SKM-1 (cell line): Measurements from ENCODE around the gene RAB6B.

Experiments
- DNase-seq: peaks from one replicate; lab custom pipeline; 2025; ENCODE audit not compliant: unreplicated experiment; lab: John Stamatoyannopoulos, UW

Gene RAB6B

DNA sequence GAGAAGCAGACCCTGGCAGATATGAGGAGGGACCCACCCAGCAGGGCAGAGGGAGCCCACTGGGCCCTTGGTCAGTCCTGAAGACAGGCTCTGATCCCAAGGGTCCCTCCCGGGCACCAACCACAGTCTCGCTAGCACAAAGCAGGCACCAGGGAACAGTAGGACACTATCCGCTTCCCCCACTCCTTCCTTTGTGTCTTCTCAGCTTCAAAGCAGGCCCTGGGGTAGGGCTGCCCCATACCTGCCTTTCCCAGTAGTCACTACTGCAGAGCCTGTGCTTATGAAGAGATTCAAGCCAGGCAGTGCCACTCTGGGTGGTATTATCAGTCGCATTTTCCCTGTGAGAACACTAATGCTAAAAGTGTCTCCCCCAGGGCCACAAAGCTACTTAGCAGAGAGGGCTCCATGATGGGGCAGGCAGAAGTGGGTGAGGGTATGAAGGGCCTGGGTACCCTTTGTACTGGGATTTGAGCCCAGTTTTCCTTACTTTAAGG, 57.3 kb downstream of the RAB6B start:
- DNase-seq, result no peak

DNA sequence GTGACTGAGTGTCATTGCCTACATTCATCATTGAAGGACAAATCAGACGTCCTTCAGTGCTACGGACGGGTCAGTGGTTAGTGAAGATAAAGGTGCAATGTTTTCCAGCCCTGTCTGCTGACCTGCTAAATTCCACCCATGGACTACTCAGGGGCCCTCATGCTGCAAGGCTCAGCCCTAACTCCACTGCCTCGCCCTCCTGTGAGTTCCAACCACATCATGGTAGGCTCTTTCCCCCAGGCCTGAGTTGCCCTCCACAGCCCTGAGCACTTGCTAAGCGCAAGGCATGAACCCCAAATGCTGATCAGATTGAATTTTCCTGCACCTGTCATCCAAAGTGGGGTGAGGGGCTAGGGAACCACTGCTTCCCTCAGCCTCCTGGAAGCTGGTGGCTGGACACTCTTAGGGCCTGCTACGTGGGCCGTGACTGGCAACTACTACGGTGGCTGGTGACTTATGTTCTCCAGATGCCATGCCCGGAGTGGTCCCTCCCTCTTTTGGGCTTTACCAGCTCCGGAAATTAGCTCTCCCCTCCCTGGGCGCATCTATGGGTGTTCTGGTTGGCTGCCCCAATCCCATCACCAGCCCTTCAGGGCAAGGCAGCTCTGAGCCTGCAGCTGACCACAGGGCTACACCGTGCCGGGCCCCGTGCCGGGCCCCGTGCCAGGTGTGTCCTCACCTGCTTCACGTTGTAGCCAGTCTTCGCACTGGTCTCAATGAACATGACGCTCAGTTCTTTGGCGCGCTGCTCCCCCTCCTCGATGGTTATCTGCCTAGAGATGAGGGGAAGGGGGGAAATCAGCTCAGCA, 58.0 kb downstream of the RAB6B start:
- DNase-seq, result no peak

DNA sequence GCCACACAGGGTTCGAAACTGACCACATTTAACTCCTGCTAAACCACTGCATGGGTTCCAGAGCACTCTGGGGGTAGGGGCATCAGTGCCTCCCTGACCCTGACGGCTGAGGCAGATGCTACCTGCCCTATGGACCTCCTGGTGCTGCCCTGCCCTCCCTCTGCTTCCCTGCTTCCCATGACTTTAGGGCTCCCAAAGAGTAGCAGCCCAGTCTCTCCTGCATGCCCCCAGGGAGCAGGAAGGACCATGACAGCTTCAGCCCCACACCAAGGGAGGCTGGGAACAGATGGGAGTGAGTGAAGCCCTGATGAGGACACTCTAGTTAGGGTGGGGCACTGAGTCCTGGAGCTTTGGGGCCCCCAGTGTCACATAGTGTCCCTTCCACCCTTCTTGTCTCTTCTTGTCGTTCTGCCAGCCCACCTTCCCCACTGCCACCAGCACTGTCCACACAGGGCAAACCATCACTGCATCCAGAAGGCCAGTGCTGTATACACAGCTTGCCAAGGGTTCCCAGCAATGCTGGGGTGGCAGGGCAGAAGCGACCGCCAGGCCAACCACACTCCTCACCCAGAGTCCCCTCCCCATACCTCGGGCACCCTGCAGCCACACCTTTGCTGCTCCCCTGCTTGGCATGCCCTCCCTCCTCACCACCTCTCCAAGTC, 59.1 kb downstream of the RAB6B start:
- DNase-seq, result no peak

DNA sequence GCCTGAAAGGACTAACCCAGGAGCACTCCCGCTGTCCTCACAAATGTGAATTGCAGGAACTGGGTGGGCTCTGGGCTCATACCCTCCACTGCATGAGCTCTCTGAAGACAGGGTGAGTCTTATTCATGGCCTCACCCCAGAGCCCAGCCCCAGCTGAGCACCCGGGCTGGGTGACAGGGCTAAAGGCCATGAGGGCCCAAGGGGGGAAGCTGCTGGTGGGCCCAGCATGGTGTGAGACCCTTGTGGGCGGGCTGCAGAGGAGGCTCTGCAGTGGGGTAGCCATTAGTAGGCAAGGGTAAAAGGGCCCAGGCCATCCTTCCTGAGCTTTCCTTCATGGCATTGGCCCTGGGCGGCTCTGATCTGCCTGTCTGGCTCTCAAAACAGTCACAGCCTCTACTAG, 59.7 kb downstream of the RAB6B start:
- no peak for DNase-seq

DNA sequence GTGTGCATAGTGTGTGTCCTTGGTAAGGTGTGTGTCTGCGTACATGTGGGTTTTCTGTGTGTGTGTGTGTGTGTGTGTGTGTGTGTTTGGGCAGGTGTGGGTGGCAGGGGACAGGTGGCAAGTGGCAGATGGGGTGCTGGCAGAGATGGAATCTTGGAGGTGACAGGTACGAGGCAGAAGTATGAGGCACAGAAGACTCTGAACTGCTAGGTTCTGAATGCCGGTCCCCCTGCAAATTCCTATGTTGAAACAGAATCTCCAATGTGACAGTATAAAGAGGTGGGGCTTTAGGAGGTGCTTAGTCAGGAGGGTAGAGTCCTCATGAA, 60.3 kb downstream of the RAB6B start:
- no peak for DNase-seq

DNA sequence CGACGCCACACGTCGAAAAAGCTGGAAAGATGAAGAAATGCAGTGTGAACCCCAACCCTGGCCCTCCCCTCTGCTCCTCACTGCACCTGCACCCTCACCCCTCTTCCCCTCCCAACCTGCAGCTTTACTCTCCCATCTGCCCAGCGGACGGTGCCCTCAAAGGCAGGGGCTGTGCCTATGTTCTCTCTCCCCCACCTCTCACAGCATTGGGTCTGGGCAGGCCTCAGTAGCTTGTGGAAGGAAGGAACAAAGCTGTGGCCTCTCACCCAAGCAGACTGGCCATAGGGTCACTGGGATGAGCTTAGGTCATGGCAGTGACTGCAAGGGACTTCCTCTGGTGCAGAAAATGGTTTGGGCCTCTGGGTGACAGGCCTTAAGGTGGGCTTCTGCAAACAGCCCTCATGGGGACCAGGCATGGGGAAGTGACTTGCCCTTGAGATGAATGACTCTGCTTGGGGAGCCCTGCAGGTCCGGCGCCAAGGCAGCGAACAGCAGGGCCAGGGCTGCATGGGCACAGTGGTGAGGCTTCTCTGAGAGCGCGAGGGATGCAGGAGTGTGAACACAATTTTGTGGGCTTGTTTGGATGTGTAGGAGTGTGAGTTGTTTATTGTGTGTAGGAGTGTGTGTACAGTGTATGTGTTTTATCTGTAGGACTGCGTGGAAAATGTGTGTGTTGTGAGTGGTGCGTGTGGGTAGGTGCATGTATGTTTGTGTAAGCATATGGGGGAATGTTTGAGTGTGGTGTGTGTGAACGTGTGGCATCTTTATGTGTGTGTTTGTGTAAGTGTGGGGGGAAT, 60.9 kb downstream of the RAB6B start:
- DNase-seq, result no peak

DNA sequence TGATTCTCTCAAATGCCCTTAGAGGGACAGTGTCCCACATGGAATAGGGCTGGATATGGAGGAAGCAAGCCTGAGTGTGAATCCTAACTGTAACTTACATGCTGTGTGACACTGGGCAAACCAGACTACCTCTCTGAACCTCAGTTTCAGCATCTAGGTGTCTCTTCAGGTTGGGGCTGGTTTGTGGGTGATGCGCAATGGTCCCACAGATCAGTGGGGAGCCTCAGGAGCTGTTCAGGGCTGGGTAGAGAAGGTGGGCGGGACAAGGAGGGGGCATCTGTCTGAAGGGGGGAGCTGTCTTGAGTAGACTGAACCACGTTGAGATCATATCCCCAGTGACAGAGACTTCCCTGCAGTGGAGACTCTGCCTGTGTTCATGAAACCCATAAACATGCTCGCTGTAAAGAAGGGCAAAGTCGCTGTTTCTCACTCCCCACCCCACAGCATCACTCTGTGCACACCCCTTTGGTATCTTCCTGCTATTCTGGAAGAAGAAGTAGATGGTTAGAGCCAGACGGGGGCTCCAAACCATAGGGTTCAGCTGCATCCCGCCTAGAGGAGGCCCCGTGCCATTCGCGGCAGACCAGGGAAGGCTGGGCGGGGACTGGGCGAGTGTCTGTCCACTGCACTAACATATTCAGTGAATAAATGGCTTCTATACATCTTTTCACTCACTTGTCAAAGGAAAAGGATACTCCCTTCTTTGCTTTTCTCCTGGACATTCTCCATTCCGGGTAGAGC, 61.6 kb downstream of the RAB6B start:
- no peak for DNase-seq

DNA sequence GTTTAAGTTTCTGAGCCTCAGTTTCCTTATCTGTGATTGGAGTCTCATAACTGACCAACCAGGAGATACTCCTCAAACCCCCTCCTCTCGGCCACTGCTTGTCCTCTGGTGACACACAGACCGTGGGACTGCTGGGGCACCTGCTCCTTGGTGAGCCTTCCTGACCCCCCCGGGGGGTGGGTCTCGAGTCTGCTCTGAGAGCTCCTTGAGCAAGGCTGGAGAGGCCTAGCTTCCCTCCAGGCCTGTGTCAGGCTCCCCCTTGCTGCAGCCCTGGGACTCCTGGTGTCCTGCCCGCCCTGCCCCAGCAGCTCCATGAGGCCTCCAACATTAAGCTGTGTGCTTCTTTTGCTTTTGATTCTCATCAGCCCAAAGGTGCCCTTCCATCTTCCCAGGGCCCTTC, 62.4 kb downstream of the RAB6B start:
- no peak for DNase-seq

DNA sequence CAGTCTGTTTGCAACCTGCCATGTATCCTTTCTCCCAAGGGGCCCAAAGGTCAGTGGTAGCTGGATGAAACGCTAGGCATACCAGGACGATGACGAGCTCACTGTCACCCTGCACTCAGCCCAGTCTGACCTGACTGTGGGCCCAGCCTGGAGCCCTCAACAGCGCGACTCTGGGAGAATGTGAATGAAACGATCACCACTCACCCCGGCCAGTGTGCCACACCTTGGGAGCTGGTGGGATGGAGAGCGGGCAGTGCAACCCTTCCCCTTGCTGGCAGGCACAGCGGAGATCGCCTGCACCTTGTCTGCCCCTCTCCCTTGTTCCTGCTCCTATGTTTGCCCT, 62.9 kb downstream of the RAB6B start:
- DNase-seq, result no peak

DNA sequence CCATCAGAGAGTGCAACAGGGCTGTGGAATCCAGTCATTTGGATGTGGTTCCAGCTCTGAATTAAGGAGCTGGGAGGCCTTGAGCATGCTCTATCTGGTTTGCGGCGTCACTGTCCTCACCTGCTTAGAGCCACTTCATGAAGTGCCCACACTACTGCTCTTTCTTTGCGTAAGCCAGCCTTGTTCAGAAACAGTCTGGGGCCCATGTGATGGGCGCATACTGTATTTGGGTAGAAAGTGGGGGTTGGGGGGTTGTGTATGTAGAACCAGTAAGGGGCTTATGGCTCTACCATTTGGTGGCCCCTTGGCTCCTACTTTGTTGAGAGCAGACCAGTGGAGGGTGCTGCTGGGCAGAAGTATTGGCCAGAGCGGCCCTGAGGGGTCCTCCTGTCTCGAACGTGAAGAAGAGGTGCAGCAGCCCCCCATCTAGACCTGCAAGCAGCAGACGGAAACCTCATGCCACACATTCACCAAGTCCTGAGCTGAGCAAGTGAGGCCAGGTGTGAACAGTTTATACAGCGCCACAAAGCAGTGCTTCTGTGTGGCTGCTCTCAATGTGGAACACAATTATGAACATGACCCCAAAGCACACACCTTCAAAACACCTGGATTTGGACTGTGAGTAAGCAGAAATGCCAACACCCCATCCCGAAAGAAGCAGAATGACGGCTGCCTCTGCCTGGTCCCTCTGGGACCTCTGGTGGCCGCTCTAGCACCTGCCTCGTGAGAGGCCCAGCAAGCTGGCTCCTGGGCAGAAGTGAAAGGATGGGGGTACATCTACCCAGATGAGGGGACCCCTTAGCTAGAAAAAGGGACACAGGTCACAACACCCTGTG, 63.5 kb downstream of the RAB6B start:
- DNase-seq, result no peak

DNA sequence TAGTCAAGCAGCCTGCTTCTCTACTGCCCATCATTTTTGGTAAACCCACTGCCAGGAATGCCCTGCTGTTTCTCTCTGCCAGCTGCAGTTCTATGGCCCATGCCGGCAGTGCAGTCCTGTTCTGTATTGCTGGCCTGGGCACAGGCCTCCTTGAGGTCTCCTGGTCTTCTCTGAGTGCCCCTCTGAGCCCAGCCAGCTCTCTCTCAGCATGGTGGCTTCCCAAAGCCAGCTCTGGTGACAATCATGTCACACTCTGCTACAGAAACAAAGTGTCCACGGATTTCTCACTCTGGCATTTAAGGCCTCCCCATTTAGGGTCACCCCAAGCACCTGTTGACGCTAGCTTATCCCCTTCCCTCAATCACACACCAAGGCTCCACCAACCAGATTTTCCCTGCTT, 65.6 kb downstream of the RAB6B start:
- no peak for DNase-seq

DNA sequence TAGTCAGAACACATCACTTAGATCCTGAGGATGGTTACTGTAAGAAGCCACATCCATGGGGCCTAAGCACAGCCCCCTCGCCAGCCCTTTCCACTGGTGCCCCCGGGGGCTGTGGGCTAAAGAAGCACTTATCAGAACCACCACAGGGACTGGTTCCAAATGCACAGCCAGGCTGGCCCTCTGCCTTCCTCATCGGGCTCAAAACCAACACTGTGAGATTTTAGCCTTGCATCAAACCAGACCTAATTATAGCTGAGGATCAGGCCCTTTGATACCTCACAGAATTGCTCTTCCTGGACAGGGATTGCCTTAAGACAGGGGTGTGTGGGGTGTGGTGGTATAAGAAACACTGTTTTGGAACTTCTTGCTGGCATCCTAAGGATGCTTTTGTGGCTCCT, 66.4 kb downstream of the RAB6B start:
- no peak for DNase-seq

DNA sequence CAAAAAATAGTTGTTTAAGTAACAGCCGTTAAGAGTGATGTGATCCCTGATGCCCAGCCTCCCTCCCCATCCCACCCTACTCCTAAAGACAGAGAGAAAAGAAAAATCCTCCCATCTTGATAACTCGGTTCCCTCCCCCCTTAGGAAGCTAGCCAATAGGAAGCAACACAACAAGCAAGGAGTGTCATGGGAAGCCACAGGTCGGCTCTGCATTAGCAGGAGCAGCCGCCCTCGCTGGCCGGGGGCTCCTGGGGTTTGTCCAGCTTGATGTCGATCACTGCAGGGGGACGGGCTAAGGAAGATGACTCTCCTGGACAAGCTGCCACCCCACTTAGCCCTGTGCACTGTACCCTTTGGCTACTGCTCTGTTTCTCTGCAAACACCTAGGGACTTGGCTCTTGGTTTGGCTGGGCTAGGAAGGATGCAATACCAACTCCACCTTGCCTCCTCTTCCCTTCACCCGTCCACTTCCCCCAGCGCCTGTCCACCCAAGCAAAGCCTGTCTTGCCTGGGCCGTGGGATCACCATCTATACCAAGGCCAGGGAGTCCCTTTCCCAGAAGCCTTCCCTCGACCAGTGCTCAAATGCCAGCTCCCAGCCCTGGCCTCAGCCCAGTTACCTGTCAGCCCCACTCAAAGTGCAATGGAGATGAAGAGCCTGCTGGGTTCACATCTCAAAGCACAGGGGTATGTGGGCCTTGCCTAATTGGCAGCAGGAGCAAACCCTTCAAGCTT, 66.9 kb downstream of the RAB6B start:
- DNase-seq, result no peak

DNA sequence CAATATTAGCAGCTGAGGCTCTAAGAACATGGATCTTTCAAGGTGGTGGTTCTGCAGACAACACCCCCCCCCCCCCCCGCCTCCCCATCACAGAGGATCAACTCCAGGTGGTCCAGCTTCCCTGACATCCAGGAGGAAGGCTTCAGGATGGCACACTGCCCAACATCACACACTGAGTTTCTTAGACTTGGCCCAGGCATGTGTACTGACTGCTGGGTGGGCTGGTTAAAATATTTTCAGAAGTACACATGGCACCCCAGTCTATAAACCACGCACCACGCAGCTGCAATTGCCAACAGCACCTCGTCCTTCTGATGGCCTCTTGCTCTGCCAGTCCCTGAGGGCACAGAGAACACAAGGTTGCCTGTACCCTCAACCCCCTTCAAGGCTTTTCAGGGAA, 68.0 kb downstream of the RAB6B start:
- DNase-seq, result no peak

DNA sequence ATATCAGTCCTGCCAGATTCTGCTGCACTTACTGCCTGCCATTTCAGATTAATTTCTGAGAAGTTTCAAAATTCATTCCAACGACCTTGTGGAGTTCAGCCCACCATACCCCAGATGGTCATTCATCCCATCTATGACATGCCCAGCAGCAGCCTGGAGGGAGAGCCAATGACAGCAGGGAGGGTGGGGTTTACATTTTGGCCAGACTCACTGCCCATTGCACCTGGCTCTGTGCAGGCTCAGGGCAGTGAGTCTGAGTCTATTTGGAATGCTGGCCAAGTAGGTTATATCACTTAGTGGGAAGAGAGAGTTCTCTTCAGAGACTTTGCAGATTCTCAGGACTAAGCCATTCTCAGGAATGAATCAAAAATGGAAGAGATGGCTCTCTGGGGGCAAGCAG, 68.5 kb downstream of the RAB6B start:
- DNase-seq, result no peak

DNA sequence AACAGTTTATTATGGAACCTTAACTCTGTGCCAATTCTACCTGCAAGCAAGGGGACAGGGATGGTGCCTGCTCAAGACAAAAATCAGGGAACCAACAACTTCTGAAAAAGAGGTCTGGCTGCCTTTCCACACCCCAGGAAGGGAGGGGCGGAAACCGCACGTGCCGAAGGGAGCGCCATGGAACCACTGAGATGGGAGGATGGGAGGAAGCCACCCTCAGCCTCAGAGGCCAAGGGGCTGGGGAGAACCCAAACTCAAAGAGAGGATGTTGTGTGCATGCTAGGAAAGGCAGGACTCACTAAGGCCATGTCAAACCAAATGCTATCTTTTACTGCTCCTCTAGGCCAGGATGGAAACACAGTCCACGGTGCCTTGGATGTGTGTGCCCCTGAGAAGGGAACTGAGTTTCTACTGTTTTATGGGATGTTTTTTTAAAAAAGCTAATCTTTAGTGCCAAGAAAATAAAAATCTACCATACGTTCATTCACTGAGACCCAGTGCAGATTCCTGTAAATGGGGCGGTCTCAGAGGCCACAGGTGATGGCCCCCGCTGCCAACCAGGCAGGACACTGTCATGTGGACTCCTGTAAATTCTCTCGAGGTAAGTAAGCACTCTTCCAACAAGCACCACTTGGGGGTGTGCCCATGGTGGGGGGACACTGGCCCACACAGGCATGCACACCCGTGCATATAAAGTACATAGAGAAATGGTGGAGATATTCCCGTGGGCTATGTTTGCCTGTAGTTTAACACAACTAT, 69.5 kb downstream of the RAB6B start:
- DNase-seq, result no peak

DNA sequence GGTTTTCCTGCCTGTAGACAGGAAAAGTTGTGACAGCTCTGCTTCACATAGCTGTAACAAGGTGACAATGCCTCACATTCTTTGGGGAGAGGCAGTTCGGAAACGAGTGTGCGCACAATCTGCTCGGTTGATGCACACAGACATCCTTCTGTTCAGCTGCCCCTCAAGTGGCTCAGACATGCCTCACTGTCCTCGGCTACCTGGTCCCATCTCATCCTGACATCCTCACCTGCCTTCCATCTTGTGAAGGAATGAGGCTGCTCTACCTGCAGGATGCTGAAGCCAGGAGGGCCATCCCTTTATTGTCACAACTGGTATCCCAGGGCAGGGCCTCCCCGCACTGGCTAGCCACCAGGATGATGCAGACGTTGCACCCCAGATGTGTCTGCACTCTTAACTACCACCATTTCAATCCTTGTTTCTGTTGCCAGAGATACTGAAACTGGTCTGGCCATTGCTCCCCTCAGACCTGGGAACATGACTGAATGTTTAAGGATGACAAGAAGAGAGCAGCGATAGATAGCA, 70.7 kb downstream of the RAB6B start:
- DNase-seq, result no peak

DNA sequence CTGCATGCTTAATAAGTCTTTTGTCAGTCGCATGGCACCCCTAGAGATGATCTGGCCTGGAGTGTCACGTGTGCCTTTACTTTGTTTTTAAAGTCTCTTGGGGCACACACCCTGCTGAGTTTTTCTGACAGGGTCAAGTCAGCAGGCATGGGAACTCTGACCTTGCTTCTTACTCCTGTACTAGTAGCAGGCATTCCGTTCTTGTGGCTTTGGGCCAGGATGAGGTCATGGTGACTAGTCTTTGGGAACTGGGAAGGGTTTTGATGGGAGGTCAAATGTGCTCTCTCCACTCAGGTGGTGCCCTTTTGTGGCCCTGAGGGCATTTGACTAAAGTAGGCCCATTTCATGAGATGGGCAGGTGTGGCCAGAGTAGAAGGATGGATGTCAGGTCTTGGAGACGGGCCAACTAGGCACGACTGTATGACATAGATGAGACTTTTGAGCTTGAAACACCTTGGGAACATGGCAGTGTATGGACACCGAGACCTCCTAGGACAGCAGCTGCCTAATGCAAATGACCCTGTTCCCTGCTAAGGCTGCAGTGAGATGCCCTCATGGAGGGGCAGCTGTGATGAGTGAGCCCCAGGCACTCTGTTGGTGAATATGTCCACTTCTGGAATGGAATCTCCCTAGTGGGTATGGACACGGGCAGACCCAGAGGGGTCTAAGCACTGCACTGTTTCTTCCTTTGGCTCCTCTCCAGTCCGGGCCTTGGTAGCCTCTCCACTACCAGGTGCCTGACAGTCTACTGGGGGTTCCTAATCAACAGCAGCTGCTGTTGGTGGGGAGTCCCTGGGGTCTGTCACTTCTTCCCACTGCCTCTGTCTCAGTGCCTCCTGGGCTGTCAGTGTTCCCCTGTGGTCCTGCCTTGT, 73.7 kb downstream of the RAB6B start:
- DNase-seq, result no peak
